HepG2 (cell line): Measurements from ENCODE around the gene SLC39A1. TPM values are rescaled to one million over a fixed set of nuclear protein-coding genes. Genes with fewer than 3 reads are reported as not detected.

ENCODE experiments used
- KLF15 ChIP-seq: sonication (generic); formaldehyde crosslinking; IDR thresholded peaks from 2 replicates; pipeline ENCODE4 v1.8.1; 2023; ENCODE audit warnings: borderline replicate concordance, mild to moderate bottlenecking, inconsistent platforms, missing genetic modification reagents, mixed read lengths
- RARA ChIP-seq: IDR thresholded peaks from 2 replicates; pipeline ENCODE4 v1.6.1; 2016; ENCODE audit warnings: missing genetic modification reagents, missing compliant biosample characterization
- ZNF430 ChIP-seq: sonication (generic); formaldehyde crosslinking; IDR thresholded peaks from 2 replicates; pipeline ENCODE4 v1.9.0; 2021; ENCODE audit warnings: mild to moderate bottlenecking, missing genetic modification reagents
- polyA plus RNA-seq, 8 experiments: library from polyadenylated mRNA; depleted of rRNA in 3 of 8; stranded (reverse) in 7 of 8; unstranded in 1 of 8; fragments of >200 nt; fragmentation: Illumina TruSeq in 4 of 8; extraction: Trizol in 4 of 8; gene quantifications; 2 replicates each; pipeline versions ENCODE4 v1.2.1 to v1.2.3, GENCODE V29; 2011 to 2016; ENCODE audit warnings: low read depth in 4 of 8, missing spikeins in 1 of 8, mixed read lengths in 1 of 8; ENCODE audit not compliant: insufficient read depth in 1 of 8
- total RNA-seq, 5 experiments: library from RNA; depleted of rRNA; stranded (reverse); fragments of >200 nt; fragmentation: Illumina TruSeq; extraction: Trizol; gene quantifications; 2 replicates each; pipeline ENCODE4 v1.2.3, GENCODE V29; 2016; ENCODE audit warnings: low read depth in 1 of 5
- TF ChIP-seq, protein P1 (sequence below): sonication (generic); formaldehyde crosslinking; IDR thresholded peaks from 2 replicates; pipeline ENCODE4 v1.4.0; 2020; ENCODE audit warnings: missing genetic modification reagents, mild to moderate bottlenecking, borderline replicate concordance
- TF ChIP-seq, protein P2 (sequence below): sonication (generic); formaldehyde crosslinking; IDR thresholded peaks from 2 replicates; pipeline ENCODE4 v1.4.0; 2020; ENCODE audit warnings: missing genetic modification reagents

The SLC39A1 gene
- total and polyA plus RNA-seq, 2 of the 13 experiments (the other 11 are each of a cell fraction or from before 2014, with no cell fraction given) = 71.2 to 78.4 TPM

DNA sequence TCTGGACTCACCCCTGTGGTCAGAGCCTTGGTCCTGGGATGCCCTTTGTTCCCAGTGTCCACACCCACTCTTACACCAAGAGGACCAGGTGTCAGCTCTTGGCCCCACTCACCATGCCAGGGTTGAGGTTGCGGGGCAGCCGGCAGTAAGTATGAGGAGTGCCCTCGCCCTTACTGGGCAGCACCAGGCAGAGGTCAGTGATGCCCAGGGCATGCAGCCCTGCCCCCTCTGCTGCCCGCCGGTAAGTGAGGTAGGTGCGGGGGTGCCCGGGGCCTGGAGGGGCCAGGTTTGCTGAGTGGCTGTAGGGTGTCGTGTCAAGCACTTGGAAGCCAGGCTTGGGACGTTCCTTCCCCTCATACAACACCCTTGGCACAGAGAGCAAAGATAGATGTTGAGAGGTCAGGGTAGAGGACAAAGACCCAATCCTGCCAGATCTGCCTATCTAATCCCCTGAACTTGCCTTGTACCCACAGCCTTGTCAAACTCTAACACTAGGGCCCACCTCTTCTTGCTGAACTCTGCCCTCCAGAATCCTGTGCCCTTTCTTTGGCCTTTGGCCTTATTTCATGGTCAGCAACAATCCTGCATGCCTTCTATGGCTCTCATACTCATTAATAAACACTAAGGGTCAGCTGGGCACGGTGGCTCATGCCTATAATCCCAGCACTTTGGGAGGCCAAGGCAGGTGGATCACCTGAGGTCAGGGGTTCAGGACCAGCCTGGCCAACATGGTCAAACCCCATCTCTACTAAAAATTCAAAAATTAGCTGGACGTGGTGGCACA is 20.4 kb downstream of the SLC39A1 start (continued):
- TF ChIP-seq, protein P1, sequence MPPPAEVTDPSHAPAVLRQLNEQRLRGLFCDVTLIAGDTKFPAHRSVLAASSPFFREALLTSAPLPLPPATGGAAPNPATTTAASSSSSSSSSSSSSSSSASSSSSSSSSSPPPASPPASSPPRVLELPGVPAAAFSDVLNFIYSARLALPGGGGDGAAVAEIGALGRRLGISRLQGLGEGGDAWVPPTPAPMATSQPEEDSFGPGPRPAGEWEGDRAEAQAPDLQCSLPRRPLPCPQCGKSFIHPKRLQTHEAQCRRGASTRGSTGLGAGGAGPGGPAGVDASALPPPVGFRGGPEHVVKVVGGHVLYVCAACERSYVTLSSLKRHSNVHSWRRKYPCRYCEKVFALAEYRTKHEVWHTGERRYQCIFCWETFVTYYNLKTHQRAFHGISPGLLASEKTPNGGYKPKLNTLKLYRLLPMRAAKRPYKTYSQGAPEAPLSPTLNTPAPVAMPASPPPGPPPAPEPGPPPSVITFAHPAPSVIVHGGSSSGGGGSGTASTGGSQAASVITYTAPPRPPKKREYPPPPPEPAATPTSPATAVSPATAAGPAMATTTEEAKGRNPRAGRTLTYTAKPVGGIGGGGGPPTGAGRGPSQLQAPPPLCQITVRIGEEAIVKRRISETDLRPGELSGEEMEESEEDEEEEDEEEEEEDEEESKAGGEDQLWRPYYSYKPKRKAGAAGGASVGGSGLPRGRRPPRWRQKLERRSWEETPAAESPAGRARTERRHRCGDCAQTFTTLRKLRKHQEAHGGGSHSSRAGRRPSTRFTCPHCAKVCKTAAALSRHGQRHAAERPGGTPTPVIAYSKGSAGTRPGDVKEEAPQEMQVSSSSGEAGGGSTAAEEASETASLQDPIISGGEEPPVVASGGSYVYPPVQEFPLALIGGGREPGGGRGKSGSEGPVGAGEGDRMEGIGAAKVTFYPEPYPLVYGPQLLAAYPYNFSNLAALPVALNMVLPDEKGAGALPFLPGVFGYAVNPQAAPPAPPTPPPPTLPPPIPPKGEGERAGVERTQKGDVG (CRISPR knock-in tag) = no peak
- TF ChIP-seq, protein P2, sequence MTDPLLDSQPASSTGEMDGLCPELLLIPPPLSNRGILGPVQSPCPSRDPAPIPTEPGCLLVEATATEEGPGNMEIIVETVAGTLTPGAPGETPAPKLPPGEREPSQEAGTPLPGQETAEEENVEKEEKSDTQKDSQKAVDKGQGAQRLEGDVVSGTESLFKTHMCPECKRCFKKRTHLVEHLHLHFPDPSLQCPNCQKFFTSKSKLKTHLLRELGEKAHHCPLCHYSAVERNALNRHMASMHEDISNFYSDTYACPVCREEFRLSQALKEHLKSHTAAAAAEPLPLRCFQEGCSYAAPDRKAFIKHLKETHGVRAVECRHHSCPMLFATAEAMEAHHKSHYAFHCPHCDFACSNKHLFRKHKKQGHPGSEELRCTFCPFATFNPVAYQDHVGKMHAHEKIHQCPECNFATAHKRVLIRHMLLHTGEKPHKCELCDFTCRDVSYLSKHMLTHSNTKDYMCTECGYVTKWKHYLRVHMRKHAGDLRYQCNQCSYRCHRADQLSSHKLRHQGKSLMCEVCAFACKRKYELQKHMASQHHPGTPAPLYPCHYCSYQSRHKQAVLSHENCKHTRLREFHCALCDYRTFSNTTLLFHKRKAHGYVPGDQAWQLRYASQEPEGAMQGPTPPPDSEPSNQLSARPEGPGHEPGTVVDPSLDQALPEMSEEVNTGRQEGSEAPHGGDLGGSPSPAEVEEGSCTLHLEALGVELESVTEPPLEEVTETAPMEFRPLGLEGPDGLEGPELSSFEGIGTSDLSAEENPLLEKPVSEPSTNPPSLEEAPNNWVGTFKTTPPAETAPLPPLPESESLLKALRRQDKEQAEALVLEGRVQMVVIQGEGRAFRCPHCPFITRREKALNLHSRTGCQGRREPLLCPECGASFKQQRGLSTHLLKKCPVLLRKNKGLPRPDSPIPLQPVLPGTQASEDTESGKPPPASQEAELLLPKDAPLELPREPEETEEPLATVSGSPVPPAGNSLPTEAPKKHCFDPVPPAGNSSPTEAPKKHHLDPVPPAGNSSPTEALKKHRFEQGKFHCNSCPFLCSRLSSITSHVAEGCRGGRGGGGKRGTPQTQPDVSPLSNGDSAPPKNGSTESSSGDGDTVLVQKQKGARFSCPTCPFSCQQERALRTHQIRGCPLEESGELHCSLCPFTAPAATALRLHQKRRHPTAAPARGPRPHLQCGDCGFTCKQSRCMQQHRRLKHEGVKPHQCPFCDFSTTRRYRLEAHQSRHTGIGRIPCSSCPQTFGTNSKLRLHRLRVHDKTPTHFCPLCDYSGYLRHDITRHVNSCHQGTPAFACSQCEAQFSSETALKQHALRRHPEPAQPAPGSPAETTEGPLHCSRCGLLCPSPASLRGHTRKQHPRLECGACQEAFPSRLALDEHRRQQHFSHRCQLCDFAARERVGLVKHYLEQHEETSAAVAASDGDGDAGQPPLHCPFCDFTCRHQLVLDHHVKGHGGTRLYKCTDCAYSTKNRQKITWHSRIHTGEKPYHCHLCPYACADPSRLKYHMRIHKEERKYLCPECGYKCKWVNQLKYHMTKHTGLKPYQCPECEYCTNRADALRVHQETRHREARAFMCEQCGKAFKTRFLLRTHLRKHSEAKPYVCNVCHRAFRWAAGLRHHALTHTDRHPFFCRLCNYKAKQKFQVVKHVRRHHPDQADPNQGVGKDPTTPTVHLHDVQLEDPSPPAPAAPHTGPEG (CRISPR knock-in tag) = no peak
- TF ChIP-seq KLF15 (CRISPR knock-in tag) = no peak
- TF ChIP-seq RARA = peak; percentile 52; the same call in 1 of the 2 replicates
- TF ChIP-seq ZNF430 (CRISPR knock-in tag) = no peak
